Measurements from ENCODE around the gene LCN6.

DNA sequence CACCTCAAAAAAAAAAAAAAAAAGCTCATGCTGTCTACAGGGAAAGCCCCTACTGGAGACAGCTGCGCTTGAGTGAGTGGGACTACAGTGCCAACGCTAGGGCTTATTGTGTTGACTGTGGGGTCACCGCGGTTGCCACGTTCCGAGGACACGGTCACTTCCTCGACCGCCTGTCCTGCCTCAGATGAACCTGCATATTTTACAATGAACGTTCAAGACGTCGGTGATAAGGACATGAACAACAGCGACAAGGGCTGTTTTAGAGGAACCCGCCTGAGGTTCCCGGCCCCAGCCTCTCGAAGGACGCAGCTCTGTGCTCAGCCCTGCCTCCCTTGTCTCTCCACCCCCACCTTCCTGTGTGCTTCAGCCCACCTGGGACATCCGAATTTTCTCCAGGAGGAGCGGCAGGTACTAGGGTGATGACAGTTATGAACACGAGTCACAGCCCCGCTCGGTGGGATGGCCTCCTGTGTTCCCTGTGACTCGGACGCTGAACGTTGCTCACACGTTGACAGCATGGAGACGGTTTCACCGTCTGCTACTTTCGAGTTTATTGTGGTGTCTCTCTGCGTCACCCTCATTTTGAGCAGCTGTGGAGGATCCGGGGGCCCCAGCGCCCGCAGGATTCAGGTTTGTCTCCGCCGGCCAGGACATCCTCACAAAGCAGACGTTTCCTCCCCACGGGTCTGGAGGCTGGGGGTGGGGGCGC lies 47.2 kb downstream of the LCN6 start:
- TF ChIP-seq SUZ12 (IDR thresholded peaks at IDR 0.05; ENCODE audit: extremely low read depth, insufficient read depth, insufficient read length) (no peak), YY1 (IDR thresholded peaks at IDR 0.05; ENCODE audit: insufficient read depth, insufficient read length) (no peak)

Measured in NT2/D1 (cell line).